ENCODE results near the gene PARG.
"Not testable (repeated sequence)": the region's sequence is repeated elsewhere in the genome, so short reads cannot be mapped to it uniquely, and the experiment has no call there.

The PARG gene

GRCh38 chr10:49941447-49942338 lies at the start of gene PARG, which contains the start of gene TIMM23B:
Gene PARG, minus strand, starts transcription at chr10:49942027. Its CDS starts 302 bp downstream, at chr10:49941725.
Gene TIMM23B, plus strand, starts transcription at chr10:49942053. Its CDS starts 142 bp downstream, at chr10:49942195.
- DNase-seq = peak; percentile 12

- not testable (repeated sequence) for DNase-seq
Measured at GRCh38 chr10:49988376-49988775, 46.5 kb upstream of the PARG start, which contains the start of gene AGAP6. Gene AGAP6, plus strand, starts transcription at chr10:49988406. Its CDS starts 310 bp downstream, at chr10:49988716.

GRCh38 chr10:49987207-49987606 lies 45.4 kb upstream of the PARG start:
- DNase-seq = not testable (repeated sequence)

DNA sequence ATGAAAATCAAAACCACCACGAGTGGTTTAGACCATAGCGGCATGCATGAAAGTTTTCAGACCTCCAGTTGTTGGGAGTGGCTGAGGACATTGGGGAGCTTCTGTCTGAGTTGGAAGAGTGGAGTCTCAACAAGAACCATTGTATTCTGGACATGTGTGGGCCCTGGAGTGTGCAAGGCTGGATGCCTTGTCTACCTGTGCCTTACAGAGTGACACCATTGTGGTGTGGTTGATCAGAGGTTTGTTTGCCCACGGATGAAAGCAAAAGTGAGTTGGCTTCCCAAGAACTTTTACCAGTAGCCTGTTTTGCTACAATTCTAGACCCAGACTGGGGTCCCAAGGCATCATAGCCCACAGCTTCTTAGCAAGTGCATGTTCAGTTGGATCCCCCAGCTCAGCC lies 35.9 kb upstream of the PARG start:
- not testable (repeated sequence) for DNase-seq

DNA sequence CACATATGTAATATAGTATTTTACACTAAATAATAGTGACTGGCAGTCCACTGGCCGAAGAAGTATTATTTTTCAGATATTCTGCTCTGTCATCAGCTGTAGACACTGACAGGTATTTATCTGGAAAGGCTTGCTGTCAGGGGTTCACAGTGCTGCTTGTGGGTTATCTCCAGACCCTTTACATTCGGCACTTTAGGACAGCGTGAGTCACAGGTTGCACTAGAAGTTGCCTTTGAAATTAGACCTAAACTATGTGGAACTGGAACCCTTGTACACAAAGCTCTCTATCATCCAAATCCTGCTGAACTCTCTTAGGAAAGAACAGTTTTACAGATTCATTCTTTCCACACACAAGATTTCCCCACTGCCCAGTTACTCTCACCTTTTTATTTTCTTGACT lies 30.3 kb upstream of the PARG start:
- not testable (repeated sequence) for DNase-seq

DNA sequence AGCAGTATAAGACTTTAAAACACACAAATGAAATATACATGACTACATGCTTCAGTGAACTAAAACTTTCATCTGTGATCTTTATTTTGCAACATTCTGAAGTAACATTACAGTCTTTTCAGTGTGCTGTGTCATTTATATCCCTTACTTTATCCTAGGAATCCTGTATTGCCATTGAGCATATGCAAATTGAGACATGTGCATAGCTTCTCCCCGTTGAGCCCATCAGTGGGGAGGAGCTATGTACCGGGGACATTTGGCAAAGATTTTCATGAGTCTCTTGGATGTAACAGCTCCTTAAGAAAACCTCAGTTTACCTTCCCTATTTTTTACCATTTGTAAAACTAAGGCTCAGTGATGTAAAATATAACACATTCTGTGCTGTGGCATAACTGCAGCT lies 29.6 kb upstream of the PARG start:
- DNase-seq = not testable (repeated sequence)

GRCh38 chr10:49970331-49970857 lies 28.6 kb upstream of the PARG start:
- DNase-seq = not testable (repeated sequence)

GRCh38 chr10:49953122-49953521 lies 11.3 kb upstream of the PARG start:
- DNase-seq = not testable (repeated sequence)

DNA sequence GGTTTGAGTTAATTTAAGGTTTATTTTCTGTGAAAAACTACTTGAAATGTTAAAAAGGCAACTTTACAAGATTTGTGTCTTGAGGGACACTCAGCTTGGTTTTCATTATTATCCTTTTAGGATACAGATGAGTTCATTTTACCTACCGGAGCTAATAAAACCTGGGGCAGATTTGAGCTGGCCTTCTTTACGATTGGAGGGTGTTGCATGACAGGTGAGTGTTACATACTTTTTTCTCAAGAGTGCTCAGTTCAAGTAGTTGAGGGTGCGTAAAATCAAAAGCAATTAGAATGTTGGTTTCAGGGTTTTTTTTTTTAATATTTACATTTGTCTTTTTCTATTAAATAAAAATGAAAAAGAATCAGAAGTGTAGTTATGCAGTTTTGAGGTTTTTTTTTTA lies 10.2 kb upstream of the PARG start:
- DNase-seq = not testable (repeated sequence)

DNA sequence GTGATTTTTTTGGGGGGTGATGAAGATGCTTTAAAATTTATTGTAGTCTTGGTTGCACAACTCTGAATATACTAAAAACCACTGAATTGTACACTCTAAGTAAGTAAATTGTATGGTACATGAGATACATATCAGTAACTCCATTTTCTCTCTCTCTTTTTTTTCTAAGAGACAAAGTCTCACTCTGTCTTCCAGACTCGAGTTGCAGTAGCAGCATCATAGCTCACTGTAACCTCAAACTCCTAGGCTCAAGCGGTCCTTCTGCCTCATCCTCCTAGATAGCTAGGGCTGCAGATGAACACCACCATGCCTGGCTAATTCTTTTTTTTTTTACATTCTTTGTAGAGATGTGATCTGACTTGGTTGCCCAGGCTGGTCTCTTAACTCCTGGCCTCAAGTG lies 6.9 kb upstream of the PARG start:
- DNase-seq = not testable (repeated sequence)

DNA sequence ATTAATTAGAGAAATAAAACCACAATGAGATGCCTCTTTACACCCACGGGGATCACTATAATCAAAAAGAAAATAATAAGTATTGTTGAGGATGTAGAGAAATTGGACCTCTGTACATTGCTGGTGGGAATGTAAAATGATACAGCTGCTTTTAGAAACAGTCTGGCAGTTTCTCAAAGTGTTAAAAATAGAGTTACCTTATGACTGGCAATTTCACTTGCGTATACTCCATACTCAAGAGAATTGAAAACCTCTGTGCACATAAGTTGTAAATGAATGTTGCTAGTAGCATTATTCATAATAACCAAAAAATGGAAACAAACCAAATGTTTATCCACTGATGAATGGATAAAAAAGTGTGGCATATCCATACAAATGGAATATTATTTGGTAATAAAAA lies 6.3 kb upstream of the PARG start:
- DNase-seq = not testable (repeated sequence)

DNA sequence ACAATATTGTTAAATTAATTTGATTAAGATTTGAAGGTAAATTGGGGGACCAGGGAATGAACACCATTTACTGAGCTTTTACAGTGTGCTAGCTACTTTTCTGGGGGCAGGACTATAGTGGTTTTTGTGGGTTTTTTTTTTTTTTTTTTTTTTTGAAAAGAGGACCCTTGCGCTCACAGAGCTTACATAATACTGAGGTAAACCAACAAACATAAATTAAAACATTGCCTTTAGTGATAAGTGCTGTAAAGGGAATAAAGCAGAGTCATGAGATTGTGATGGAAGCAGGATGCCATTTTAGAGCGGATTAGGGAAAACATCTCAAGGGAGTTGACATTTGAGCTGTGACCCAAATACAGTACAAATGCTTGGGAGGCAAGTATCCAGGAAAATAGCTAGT lies 1.8 kb upstream of the PARG start:
- DNase-seq = not testable (repeated sequence)

GRCh38 chr10:49942339-49942705 lies 495 bp upstream of the PARG start:
- DNase-seq = not testable (repeated sequence)

- not testable (repeated sequence) for DNase-seq
Measured at GRCh38 chr10:49931959-49932728, 9.7 kb downstream of the PARG start.

DNA sequence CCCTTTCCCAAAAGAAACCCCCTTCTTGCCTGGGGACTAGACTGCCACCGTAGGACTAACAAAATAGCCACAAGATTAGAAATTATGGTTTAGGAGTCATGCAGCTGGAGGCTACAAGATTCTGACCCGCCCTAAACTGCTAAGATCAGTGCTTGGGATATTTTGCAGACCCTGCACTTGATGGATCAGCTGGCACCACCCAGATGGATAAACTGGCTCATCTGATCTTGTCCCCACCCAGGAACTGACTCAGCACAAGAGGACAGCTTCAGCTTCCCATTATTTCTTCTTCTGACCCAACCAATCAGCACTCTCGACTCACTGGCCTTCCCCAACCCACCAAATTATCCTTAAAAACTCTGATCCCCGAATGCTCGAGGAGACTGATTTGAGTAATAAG lies 10.6 kb downstream of the PARG start:
- DNase-seq = not testable (repeated sequence)

- DNase-seq = not testable (repeated sequence)
Measured at GRCh38 chr10:49923572-49923971, 18.3 kb downstream of the PARG start.

DNA sequence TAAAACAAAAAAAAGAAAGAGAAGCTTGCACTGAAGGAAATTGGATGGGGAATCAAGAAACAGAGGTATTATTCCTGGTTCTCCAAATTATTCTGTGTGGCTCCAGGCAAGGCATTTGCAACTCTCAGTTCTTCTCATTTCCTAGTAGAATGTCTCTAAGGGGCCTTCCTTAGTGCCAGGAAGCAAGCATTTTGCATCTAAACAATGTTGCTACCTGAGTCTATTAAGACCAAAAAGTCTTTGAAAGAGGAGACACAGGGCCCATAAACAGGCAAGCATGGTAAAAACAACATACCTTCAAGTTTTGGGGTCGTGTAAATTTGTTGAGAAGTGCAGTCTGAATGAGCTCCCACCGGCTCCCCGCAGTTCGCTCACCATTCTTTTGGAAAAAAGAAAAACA lies 19.8 kb downstream of the PARG start:
- DNase-seq = not testable (repeated sequence)

DNA sequence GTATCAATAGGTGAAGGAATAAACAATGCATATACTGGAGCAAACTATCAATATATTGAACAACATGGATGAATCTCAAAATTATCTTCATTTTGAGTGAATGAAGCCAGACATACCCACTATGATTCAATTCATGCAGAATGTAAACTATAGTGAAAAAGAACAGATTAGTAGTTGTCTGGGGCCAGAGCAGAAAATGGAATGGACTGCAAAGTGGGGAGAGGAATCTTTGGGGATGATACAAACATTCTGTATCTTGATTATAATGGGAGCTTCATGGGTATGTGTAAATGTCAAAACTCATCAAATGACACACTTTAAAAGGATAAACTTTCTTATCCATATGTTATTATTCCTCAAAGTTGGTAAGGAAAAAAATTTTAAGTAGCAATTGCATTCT lies 23.9 kb downstream of the PARG start:
- not testable (repeated sequence) for DNase-seq

GRCh38 chr10:49916451-49916850 lies 25.4 kb downstream of the PARG start:
- DNase-seq = not testable (repeated sequence)

- not testable (repeated sequence) for DNase-seq
Measured at GRCh38 chr10:49910295-49910694, 31.5 kb downstream of the PARG start.

- DNase-seq = not testable (repeated sequence)
Measured at GRCh38 chr10:49908290-49909080, 33.3 kb downstream of the PARG start.

GRCh38 chr10:49903829-49904228 lies 38.0 kb downstream of the PARG start:
- DNase-seq = not testable (repeated sequence)
